Eye (tissue), 1 donor: ENCODE results near the gene TIAM1.

ENCODE experiments used
- DNase-seq: peaks from one replicate; pipeline ENCODE4 v3.0.0-alpha.2; 2015

Gene TIAM1

GRCh38 chr21:31281561-31281960 lies 62.5 kb downstream of the TIAM1 start:
- DNase-seq = no peak

GRCh38 chr21:31279986-31280385 lies 64.1 kb downstream of the TIAM1 start:
- no peak for DNase-seq

- no peak for DNase-seq
Observed at GRCh38 chr21:31279214-31279613, 64.8 kb downstream of the TIAM1 start.

- no peak for DNase-seq
Observed at GRCh38 chr21:31278511-31279130, 65.4 kb downstream of the TIAM1 start.

GRCh38 chr21:31276663-31277062 lies 67.4 kb downstream of the TIAM1 start:
- DNase-seq = no peak

- DNase-seq = no peak
Observed at GRCh38 chr21:31275901-31276300, 68.2 kb downstream of the TIAM1 start.

- no peak for DNase-seq
Observed at GRCh38 chr21:31273278-31273677, 70.8 kb downstream of the TIAM1 start.

GRCh38 chr21:31268090-31268489 lies 76.0 kb downstream of the TIAM1 start:
- DNase-seq = no peak

GRCh38 chr21:31267644-31268043 lies 76.4 kb downstream of the TIAM1 start:
- DNase-seq = no peak

GRCh38 chr21:31266241-31266640 lies 77.8 kb downstream of the TIAM1 start:
- DNase-seq = no peak

- DNase-seq = no peak
Observed at GRCh38 chr21:31265366-31266013, 78.6 kb downstream of the TIAM1 start.

GRCh38 chr21:31264574-31264973 lies 79.5 kb downstream of the TIAM1 start:
- no peak for DNase-seq

GRCh38 chr21:31262728-31263127 lies 81.3 kb downstream of the TIAM1 start:
- no peak for DNase-seq

GRCh38 chr21:31261759-31262158 lies 82.3 kb downstream of the TIAM1 start:
- DNase-seq = no peak

- no peak for DNase-seq
Observed at GRCh38 chr21:31260790-31261189, 83.3 kb downstream of the TIAM1 start.

GRCh38 chr21:31258073-31258472 lies 86.0 kb downstream of the TIAM1 start:
- no peak for DNase-seq

- no peak for DNase-seq
Observed at GRCh38 chr21:31257265-31257664, 86.8 kb downstream of the TIAM1 start.

GRCh38 chr21:31255896-31256295 lies 88.2 kb downstream of the TIAM1 start:
- DNase-seq = peak; percentile 53

- DNase-seq = no peak
Observed at GRCh38 chr21:31255036-31255435, 89.0 kb downstream of the TIAM1 start.

- no peak for DNase-seq
Observed at GRCh38 chr21:31254131-31254530, 89.9 kb downstream of the TIAM1 start.

- no peak for DNase-seq
Observed at GRCh38 chr21:31253684-31254083, 90.4 kb downstream of the TIAM1 start.

GRCh38 chr21:31252611-31253010 lies 91.5 kb downstream of the TIAM1 start:
- DNase-seq = no peak

- DNase-seq = no peak
Observed at GRCh38 chr21:31252091-31252490, 92.0 kb downstream of the TIAM1 start.

GRCh38 chr21:31251686-31252085 lies 92.4 kb downstream of the TIAM1 start:
- DNase-seq = no peak

GRCh38 chr21:31248598-31248997 lies 95.5 kb downstream of the TIAM1 start:
- DNase-seq = no peak
